ENCODE data around the gene HOXC10.

HOXC10 gene

GRCh38 chr12:53984901-53985691 is at the start of gene HOXC10:
Gene HOXC10, plus strand, starts transcription at chr12:53985146. Its CDS starts 114 bp downstream, at chr12:53985260.
- no peak within 1 kb of the TSS for H3K4me3 ChIP-seq (ENCODE audit: low read depth, low read length)
- peak; percentile 30; the same call in 1 of the 2 replicates for TF ChIP-seq CTCF (IDR thresholded peaks at IDR 0.05; ENCODE audit: low read depth, low read length)

GRCh38 chr12:53935383-53936341 is 49.3 kb upstream of the HOXC10 start:
- H3K4me3 ChIP-seq (ENCODE audit: low read depth, low read length), result no peak overlapping the region
- TF ChIP-seq CTCF (IDR thresholded peaks at IDR 0.05; ENCODE audit: low read depth, low read length), result no peak

GRCh38 chr12:53937099-53937498 is 47.8 kb upstream of the HOXC10 start:
- no peak overlapping the region for H3K4me3 ChIP-seq (ENCODE audit: low read depth, low read length)
- TF ChIP-seq CTCF (IDR thresholded peaks at IDR 0.05; ENCODE audit: low read depth, low read length), result no peak

GRCh38 chr12:53937596-53938325 is 47.2 kb upstream of the HOXC10 start:
- TF ChIP-seq CTCF (IDR thresholded peaks at IDR 0.05; ENCODE audit: low read depth, low read length), result no peak
- H3K4me3 ChIP-seq (ENCODE audit: low read depth, low read length), result no peak overlapping the region

GRCh38 chr12:53938326-53939140 is 46.4 kb upstream of the HOXC10 start, which contains the start of gene HOXC13:
Gene HOXC13, plus strand, starts transcription at chr12:53938831. Its CDS starts 76 bp downstream, at chr12:53938907.
- no peak for TF ChIP-seq CTCF (IDR thresholded peaks at IDR 0.05; ENCODE audit: low read depth, low read length)
- H3K4me3 ChIP-seq (ENCODE audit: low read depth, low read length), result no peak within 1 kb of the TSS
